Limb (tissue), 2 donors: ENCODE data around the gene TKTL1.
A peak's percentile ranks its signal among the peaks of the same experiment; 100 is the strongest.

Experiments
- DNase-seq, 2 donors: peaks; one replicate each; pipeline ENCODE4 v3.0.0-alpha.2; 2016; ENCODE audit errors: extremely low spot score in 2 of 2

The TKTL1 gene

DNA sequence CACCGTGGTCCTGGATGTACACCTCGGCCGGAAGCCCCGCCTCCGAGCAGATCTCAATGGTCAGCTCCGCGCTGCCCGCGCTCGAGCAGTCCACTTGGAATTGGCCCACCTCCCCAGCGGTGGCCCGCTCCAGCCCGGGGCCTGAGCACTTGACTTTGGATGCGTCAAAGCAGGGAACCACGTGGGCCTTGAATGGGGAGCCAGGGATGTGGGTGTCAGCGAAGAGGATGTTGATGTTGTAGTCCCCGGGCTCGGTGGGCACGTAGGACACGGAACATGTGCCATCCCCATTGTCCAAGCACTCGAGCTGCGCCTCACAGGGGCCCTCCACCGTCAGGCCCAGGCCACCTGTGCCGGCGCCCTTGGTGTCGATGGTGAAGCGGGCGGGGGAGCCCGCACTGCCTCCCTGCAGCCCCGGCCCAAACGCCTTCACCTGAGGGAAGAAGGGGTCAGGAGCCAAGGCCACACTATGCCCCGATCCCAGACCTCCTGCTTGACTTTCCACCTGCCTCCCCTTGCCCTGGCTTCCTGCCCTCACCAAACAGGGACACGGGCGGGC is 64.6 kb downstream of the TKTL1 start:
- no peak for DNase-seq

DNA sequence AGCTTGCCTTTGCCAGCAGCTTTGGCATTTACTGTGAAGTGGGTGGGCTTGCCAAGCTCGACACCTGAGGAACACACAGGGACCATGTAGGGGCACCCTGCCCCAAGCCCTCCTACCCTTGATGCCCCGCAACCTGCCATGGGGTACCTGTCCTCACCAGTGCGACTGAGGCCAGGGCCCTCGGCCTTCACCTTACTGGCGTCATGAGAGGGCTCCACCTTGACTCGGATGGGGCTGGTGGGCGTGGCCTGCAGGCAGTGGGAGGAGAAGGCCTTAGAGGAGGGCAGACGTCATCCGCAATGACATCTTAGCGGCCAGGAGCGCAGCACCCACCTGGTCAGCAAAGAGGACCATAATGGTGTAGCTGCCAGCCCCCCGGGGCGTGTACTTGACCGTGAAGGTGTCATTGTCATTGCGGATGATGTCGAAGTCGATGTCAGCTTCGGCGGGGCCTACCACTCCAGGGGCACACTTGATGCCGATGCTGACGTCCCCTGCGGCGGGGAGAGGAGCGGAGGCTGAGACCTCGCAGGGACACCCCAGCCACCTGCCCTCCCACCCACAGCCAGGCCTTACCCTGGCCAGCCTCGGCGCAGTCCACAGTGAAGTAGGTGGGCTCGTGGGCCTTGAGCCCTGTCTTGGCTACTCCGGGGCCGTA is 66.6 kb downstream of the TKTL1 start:
- no peak for DNase-seq

DNA sequence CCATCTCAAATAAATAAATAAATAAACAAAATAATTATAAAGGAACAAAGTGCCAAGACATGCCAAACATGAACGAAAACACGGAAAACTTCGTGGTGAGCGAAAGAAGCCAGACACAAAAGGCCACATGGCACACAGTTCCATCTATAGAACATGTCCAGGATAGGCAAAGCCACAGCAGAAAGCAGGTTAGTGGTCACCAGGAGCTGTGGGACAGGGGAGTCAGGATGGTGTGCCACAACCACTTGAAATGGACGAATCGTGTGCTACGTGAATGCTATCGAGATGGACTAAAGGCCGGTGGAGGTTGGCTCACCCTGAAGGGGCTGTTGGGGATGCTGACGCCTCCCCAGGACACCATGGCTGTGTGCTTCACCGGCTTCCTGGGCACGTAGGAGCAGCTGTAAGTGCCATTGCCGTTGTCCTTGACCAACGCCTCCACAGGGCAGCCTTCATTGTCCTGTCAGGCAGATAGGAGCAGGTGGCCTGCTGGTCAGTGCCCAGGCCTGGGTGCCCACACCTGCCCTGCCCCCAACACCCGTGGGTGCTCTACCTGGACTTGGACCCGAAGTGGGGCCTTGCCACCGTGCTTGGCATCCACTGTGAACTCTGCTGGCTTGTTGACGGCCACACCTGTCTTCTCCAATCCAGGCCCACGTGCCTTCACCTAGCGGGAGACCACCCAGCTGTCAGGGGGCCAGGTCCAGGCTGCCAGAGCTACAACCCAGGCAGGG is 68.3 kb downstream of the TKTL1 start:
- DNase-seq = no peak

DNA sequence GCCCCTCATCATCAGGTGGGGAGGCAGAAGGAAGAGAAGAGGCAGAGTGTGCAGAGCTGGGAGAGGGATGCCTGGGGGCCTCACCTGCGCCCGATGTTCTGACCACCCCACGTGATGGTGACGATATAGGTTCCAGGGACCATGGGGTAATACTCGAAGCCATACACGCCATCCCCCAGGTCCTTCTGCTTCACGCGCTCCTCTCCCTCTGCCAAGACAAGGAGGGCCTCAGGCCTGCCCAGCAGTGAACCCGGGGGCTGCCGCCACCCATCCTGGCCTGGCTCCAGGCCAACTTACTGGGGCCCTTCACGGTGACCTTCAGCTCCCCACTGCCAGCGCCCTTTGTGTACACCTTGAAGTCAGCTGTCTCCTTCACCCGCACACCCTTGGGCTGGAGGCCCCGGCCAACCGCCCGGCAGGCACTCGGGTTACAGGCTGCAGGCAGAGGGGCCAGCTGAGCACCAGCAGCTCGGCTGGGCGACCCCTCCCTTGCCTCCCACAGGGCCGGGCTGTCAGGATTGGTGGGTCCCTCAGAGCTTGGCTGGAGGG is 69.5 kb downstream of the TKTL1 start:
- no peak for DNase-seq

DNA sequence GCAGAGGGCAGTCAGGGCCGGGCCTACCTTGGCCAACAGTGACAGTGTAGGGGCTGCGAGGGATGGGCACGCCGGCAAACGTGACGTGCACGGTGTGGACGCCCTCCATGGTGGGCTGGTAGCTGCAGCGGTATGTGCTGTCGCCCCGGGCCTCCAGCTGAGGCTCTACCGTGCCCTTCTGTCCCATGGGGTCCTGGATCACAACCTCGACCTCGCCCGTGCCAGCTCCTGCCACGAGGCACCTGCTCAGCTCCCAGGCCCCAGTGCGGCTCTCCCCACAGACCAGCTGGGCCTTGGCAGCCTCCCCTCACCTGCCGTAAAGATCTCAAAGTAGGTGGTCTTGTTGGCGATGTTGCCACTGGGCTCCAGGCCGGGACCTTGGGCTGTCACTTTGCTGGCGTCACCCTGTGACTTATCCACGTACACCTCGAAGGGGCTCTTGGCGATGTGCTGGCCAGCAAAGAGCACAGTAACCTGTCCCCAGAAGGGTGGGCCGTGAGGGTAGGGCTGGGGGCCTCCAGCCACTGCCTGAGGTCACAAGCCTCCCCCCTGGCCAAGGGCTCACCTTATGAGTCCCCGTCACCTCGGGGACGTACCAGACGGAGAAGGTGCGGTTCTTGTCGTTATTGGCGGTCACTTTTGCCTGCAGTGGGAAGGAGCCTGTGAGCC is 70.5 kb downstream of the TKTL1 start:
- no peak for DNase-seq

DNA sequence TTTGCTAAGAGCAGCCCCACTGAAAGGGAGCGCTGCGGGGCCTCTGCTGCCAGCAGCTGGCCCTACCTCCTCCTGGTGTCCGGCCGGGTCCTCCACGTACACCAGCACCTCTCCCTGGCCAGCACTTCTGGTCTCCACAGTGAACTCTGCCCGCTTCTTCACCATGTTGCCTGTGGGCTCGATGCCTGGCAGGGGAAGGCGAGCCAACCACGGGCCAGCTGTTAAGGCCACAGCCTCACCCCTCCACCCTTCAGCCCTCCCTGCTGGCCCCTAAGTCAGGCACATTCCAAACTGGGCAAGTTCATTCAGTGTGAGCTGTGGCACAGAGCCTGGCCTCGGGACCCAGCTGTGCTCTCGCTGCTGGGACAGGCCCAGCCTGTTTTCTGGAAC is 71.1 kb downstream of the TKTL1 start:
- no peak for DNase-seq

DNA sequence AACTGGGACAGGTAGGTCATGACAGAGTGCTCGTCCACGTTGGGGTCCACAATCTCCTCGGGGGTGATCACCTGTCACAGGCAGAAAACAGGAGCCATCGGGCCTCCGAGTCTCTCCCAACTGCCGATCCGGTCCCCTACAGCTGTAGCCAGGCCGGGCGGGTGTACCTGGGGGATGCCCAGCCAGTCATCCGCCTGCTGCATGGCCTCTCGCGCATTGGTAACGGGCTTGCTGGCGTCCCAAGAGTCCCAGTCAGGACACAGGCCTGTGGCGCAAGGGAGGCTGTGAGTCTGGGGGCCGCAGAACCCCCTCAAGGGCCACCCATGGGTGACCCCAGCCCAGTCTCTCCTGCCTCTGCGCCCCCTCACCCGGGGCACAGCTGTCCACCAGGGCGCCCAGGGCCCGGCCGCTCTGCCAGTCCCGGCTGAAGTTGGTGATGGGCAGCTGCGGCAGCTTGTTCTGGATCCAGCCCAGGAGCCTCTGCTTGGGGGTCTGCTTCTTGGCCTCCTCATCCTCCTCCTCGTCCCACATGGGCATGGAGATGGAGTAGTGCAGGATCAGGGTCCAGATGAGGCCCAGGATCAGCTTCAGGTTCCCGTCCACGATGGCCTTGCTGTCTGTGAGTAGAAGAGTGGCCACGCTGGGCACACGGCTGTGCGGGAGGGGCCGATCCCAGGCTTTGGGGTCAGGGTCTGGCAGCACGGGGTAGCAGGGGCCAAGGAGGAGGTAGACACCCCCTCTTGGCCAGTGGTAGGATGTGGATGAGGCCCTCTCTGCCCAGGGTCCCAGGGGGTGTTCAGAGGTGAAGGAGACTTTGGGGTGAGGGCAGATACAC is 72.1 kb downstream of the TKTL1 start:
- no peak for DNase-seq

DNA sequence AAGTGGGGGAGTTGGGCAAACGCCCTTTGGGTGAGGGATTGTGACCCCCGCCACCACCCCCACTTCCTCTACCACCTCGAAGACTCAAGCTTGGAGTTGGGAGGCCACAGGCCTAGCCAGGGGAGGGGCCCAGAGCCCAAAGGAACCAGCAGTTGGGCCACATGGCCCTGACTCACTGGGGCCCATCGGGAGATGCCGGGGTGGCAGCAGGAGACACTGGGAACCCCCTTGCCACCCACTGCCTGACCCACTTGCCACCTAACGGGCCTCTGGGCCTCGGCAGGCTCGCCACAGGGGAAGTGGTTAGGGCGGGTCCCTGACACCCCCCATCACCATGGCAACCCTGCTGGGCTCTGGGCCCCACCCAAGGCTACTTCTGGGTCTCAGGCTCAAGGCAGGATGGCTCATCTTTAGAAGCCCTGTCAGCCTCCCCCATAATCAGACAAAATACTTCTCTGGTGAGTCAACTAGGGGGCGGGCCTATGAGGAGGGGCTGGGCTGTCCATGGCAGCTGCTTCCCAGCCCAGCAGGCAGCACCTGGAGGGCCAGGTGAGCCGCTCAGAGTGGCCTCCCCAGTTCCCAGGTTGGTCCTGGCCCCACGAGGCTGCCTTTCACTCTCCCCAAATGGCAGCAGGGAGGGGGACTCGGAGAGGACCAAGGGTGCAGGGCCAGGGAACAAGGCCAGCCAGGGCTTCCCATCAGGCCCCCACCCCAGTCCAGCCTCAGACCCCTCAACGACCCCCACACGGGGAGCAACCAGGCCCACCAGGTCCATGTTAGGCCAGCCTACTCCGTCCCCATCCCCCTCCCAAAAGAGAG is 73.2 kb downstream of the TKTL1 start:
- DNase-seq = peak; percentile 29 to 54

DNA sequence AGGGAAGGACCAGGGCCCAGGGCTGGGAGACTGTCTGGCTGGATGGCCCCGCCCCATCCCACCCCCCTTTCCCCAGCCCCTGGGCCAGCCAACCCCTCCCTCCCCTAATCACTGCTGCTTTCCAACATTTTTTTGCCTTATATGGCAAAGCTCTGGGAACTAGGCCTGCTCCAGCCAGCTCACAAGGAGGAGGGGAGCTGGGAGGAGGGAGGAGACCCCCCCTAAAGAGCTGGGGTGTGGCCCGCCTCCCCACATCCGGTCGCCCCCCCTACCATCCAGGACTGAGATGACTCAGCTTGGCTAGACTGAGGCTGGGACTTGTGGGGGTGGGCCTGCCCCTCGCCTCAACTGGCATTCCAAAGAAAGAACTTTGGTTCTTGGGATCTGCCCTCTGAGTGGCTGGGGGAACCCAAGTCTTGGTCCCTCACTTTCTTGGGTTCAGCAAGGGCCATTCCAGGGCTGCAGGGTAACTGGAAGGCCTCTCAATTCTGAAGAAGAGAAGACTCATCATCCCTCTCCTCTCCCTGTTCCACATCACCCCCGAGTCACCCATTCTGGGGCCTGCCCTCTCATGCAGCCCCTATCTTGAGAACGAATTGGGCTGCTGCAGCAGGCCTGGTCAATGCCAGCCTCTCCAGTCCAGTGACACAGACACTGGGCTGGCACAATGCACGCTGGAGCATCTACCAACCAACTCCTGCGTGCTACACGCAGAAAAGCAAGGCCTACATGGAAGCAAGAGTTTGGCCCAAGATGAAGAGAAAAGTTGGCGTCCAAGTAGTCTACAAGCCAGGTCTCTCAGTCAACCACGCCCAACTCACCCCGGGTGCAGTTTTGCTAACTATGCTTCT is 74.1 kb downstream of the TKTL1 start:
- peak; percentile 87 for DNase-seq

DNA sequence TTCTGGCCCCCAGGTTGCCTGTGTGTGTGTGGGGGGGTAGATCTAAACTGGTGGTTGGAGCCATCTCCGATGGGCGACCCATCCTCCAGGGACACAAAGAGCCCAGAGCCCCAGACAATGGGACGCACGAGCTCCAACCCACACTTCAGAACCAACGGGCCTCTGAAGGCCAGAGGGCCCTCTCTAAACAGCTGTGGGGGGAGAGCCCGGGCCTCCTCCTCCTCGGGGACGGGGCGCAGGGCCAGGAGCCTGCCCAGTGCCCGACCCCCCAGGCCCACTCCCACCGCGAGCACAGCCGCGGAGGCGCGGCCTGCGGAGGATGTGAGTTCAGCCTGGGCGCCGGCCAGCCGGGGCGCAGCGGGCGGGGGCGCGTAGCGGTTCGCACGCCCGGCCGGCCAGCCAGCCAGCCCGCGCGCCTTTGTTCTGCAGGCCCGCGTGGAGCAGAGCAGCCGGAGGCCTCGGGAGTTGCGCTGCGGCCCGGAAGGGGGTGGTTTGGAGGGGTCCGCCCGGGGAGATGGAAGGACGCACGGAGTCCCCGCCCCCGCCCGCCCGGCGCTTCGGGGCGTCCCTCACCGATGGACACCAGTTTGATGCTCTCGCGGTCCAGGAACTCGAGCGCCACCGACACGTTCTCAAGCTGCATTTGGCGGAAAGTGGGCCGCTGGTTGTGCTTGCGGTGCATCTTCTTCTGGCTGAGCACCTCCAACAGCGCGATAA is 74.9 kb downstream of the TKTL1 start:
- peak in 1 of 2 donors; percentile 53 for DNase-seq

DNA sequence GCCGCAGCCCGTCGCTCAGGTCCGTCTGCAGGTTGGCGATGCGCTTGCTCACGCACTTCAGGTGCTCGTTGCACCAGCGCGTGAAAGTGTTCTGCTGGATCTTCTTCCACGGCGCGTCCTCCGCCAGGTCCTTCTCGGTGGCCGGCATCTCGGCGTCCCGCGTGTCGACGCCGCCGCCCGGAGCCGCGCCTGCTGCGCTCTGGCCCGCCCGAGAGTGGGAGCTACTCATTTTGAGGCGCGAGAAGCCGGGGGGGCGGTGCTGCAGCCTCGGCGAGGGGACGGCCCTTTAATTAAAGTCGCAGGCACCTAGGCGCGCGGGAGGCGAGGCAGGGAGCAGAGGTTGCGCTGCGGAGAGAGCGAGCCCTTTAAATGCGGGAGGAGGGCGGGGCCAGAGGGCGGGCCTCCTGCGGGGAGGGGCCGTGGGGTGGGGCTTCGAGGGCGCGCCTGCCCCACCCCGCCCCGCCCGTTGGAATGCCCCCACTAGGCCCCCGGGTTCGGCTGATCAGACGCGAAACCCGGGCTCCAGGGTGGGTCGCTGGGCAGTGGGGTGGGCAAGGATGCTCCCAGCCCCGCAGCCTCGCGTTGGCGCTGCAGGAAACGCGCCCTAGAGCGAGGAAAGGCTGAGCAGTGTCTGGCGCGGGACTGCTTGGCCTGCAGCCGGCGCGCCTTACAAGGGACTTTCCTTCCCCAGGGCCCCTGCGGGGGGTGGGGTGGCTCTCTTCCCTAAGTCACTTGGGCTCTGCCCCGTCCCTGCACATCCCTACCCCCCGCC is 75.6 kb downstream of the TKTL1 start:
- DNase-seq = peak; percentile 89 to 91

DNA sequence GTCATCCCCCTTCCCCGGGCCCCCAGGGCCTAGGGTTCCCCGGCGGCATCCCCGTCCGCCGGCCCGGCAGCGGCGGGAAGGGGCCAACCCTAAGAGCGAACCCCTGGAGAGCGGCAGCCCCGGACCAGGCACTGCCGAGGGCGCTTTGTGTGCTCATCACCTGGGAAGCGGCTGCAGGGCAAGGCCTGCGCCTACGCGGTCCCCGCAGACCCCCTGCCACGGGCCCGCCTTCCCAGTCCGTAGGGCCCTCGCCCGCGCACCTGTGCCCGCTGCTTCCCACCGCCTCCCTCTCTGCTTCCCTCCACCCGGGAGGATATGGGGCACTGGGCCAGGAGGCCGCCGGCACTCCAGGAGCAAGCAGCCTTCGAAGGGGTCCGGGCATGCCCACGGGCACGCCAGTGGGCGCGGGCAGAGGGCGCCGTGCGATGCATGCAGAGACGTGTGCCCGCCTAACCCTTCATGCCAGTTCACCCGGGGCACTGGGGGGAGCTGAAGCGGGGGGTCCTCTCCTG is 76.2 kb downstream of the TKTL1 start:
- peak in 1 of 2 donors; percentile 53 for DNase-seq

DNA sequence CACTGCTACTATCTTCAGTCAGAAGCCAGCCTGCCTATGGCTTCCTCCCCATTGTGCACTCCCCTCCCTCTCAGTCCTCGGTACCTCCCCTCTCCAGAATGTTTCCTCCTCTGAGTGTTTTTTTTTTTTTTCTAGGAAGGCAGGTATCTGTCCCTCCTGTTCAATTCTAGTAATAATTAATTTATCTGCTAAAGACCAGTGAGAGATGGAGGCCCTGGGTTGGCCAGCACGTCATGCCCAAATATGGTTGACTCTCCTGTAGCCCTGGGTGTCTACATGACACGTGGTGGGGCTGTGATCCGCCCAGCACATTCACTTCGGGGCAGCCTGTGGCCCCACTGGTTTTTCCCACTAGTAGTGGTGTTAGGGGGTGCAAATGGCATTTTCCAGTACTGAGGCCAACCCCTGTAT is 77.0 kb downstream of the TKTL1 start:
- no peak for DNase-seq

DNA sequence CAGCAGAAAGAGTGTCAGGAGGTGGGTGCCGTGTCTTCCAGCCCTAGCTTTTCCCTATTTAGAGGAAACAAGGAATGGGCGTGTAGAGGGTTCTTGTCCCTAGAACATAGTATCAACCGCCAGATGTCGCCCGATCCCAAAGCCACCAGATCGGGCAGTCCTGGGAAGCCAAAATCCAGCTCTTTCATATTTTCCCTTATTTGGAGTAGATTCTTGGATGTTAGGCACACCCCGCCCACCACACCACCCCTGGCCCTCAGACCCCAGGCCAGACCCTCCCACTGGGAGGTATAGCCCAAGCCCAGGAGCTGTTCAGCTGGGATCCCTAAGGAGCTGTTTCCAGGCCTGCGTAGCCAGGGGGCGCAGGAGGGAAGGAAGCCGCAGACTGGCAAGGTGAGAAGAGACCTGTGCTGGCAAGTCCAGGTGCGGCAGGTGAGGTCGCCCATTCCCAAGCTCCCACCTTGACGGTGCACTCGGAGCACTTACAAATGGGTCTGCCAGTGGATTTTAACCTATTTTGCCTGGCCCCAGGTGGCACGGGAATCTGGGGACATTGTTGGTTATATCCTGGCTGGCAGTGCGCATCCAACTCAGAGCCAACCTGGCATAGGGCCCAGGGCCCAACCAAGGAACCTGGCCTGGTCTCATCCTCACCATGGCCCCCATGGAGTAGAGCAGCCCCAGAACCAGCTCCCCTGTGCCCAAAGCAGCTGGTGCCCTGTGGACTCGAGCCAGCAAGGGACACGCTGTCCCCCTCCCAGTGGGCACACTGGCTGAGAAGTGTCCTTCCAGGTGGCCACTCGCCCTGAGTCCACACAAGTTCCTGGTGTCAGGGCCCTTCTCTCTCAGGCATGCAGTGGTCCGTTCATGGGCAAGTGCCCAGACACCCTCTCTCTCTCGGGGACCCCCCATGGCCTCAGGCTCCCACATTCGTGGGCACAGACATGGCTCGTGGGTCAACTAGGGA is 78.0 kb downstream of the TKTL1 start:
- DNase-seq = peak; percentile 73 to 77

DNA sequence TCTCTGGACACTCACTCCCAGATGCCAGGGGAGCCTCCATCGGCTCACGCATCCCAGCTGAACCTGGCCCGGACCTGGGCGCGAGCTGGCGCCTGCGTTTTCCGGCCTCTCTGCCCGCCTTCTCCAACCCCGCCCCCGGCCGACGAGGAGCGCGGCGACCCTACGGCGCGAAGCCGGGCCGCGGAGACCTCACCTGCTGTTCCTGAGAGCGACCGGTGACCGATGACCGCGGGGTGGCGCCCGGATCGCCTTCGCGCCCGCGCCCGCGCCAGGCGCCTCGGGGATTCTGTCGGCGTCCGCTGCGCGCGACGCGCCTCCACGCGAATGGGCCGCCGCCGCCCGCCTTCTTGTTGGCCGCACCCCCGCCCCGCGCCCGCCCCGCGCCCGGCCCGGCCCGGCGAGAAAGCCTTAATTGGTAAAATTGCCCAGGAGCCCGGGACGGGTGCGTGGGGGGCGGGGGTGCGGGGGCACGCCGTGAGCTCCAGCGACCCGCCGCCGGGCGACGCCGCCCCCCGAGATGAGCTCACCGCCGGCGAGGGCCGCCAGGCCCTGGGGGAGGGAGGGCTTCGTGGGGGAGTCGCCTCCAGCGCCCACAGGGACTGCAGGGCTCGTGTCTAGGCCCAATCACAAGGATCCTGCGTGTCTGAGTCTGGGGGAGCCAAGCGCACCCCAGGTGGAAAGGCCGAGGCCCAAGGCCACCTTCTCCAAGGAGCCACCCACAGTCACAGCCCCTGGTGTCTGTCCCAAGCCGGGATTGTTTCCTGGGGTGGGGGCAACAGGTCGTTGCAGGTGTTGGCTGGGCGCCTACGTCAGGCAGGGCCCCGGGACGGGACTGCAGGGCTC is 78.9 kb downstream of the TKTL1 start, which contains the start of gene FLNA:
Gene FLNA, minus strand, starts transcription at position 322 of the 843 bp plus-strand sequence. CDS start 3,389 bp downstream, outside the sequence.
- peak in 1 of 2 donors; percentile 46 for DNase-seq

DNA sequence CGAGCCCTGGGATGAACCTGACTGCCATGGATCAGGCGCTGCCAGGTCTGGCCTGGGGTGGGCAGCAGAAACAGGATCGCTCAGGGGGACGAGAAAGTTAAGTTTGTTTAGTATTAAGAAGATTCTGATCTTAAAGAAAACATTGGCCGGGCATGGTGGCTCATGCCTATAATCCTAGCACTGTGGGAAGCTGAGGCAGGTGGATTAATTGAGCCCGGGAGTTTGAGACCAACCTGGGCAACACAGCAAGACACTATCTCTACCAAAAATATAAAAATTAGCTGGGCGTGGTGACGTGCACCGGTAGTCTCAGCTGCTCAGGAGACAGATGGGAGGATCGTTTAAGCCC is 79.5 kb downstream of the TKTL1 start:
- no peak for DNase-seq
